Activated CD8-positive, alpha-beta memory T cell treated with anti-CD3 and anti-CD28 coated beads, Interleukin-2, amount 50 U/mL, for 1 hour (primary cell): ENCODE results near the gene SPG11.
A peak's percentile ranks its signal among the peaks of the same experiment; 100 is the strongest.
"Not testable (repeated sequence)": the region's sequence is repeated elsewhere in the genome, so short reads cannot be mapped to it uniquely, and the experiment has no call there.

ENCODE experiments used
- DNase-seq: peaks from one replicate; pipeline ENCODE4 v3.0.0-alpha.2; 2020; ENCODE audit errors: extremely low read depth

The SPG11 gene

GRCh38 chr15:44554934-44555723 is 108.3 kb downstream of the SPG11 start:
- DNase-seq = no peak

GRCh38 chr15:44550734-44551133 is 112.7 kb downstream of the SPG11 start:
- DNase-seq = no peak

- DNase-seq = no peak
Measured at GRCh38 chr15:44550256-44550655, 113.2 kb downstream of the SPG11 start.

GRCh38 chr15:44549152-44549551 is 114.3 kb downstream of the SPG11 start:
- not testable (repeated sequence) for DNase-seq

- no peak for DNase-seq
Measured at GRCh38 chr15:44545913-44546802, 117.3 kb downstream of the SPG11 start.

- not testable (repeated sequence) for DNase-seq
Measured at GRCh38 chr15:44544745-44545144, 118.7 kb downstream of the SPG11 start.

GRCh38 chr15:44542596-44542995 is 120.9 kb downstream of the SPG11 start:
- DNase-seq = no peak

GRCh38 chr15:44541282-44541958 is 122.0 kb downstream of the SPG11 start:
- DNase-seq = no peak

- no peak for DNase-seq
Measured at GRCh38 chr15:44537735-44538240, 125.7 kb downstream of the SPG11 start.

- peak; percentile 89 for DNase-seq
Measured at GRCh38 chr15:44536962-44537734, 126.3 kb downstream of the SPG11 start, which contains the start of gene EIF3J. Gene EIF3J (plus strand): TSS chr15:44537147. CDS start chr15:44537195, 48 bp downstream.

- peak; percentile 33 for DNase-seq
Measured at GRCh38 chr15:44536302-44536961, 127.0 kb downstream of the SPG11 start.

- DNase-seq = no peak
Measured at GRCh38 chr15:44535523-44536301, 127.8 kb downstream of the SPG11 start.

- DNase-seq = no peak
Measured at GRCh38 chr15:44535092-44535491, 128.4 kb downstream of the SPG11 start.

GRCh38 chr15:44532689-44533088 is 130.8 kb downstream of the SPG11 start:
- DNase-seq = no peak

- DNase-seq = not testable (repeated sequence)
Measured at GRCh38 chr15:44532275-44532674, 131.2 kb downstream of the SPG11 start.

GRCh38 chr15:44530653-44531052 is 132.8 kb downstream of the SPG11 start:
- no peak for DNase-seq

- no peak for DNase-seq
Measured at GRCh38 chr15:44529864-44530604, 133.4 kb downstream of the SPG11 start.

GRCh38 chr15:44527241-44527640 is 136.2 kb downstream of the SPG11 start:
- no peak for DNase-seq

GRCh38 chr15:44525018-44525417 is 138.4 kb downstream of the SPG11 start:
- no peak for DNase-seq
